Neuronal stem cell (in vitro differentiated cells): Measurements from ENCODE around the gene CACNA2D4.

Source experiments
- DNase-seq: peaks from one replicate; pipeline ENCODE4 v3.0.0-alpha.2; 2013; ENCODE audit warnings: low spot score
- H2AFZ ChIP-seq: one replicate; pipeline ENCODE4 v1.6.1; 2013; ENCODE audit warnings: mild to moderate bottlenecking, low read length, inconsistent platforms
- H2AK5ac ChIP-seq: 2 replicates; pipeline ENCODE4 v1.6.1; 2013; ENCODE audit warnings: low read depth, mild to moderate bottlenecking, inconsistent platforms, low read length, moderate library complexity, mixed read lengths
- H2BK120ac ChIP-seq: 2 replicates; pipeline ENCODE4 v1.6.1; 2013; ENCODE audit warnings: low read depth, mild to moderate bottlenecking, inconsistent platforms, low read length, moderate library complexity, mixed read lengths
- H2BK12ac ChIP-seq: one replicate; pipeline ENCODE4 v1.6.1; 2013; ENCODE audit warnings: low read length, inconsistent platforms
- H2BK15ac ChIP-seq: 2 replicates; pipeline ENCODE4 v1.6.1; 2013; ENCODE audit warnings: mild to moderate bottlenecking, low read length, inconsistent platforms, mixed read lengths
- H2BK5ac ChIP-seq: one replicate; pipeline ENCODE4 v1.6.1; 2013; ENCODE audit warnings: inconsistent platforms, mild to moderate bottlenecking, low read length, moderate library complexity
- H3K14ac ChIP-seq: one replicate; pipeline ENCODE4 v1.6.1; 2013; ENCODE audit warnings: low read length, inconsistent platforms
- H3K18ac ChIP-seq: 2 replicates; pipeline ENCODE4 v1.6.1; 2013; ENCODE audit warnings: low read length, inconsistent platforms
- H3K23ac ChIP-seq: 2 replicates; pipeline ENCODE4 v1.6.1; 2013; ENCODE audit warnings: low read depth, mild to moderate bottlenecking, mixed read lengths, low read length, inconsistent platforms; ENCODE audit not compliant: poor library complexity
- H3K27ac ChIP-seq: replicated peaks from 3 replicates; pipeline ENCODE4 v1.5.1; 2013; ENCODE audit warnings: low read length, inconsistent platforms
- H3K27me3 ChIP-seq, 3 experiments: 2 replicates each; pipeline ENCODE4 v1.6.1; 2013; ENCODE audit warnings: low read length in 3 of 3, mild to moderate bottlenecking in 2 of 3, inconsistent platforms in 1 of 3, low read depth in 1 of 3, mixed read lengths in 1 of 3, moderate library complexity in 1 of 3; ENCODE audit not compliant: control insufficient read depth in 3 of 3, insufficient read depth in 3 of 3
- H3K36me3 ChIP-seq, 2 donors: replicated peaks in 1 of 2; 2 replicates each; pipeline ENCODE4 v1.6.1; 2013; ENCODE audit warnings: low read length in 2 of 2; ENCODE audit not compliant: control insufficient read depth in 2 of 2, insufficient read depth in 2 of 2
- H3K4ac ChIP-seq: 2 replicates; pipeline ENCODE4 v1.6.1; 2013; ENCODE audit warnings: inconsistent platforms, mild to moderate bottlenecking, low read length, moderate library complexity
- H3K4me1 ChIP-seq, 2 donors: 1 replicate in 1 of 2; 2 replicates in 1 of 2; pipeline ENCODE4 v1.6.1; 2013; ENCODE audit warnings: low read length in 2 of 2, low read depth in 1 of 2; ENCODE audit not compliant: control insufficient read depth in 2 of 2, insufficient read depth in 1 of 2
- H3K4me2 ChIP-seq: one replicate; pipeline ENCODE4 v1.6.1; 2013; ENCODE audit warnings: mild to moderate bottlenecking, low read length, inconsistent platforms; ENCODE audit not compliant: insufficient read depth, poor library complexity, severe bottlenecking
- H3K4me3 ChIP-seq, 2 donors: 2 replicates each; pipeline ENCODE4 v1.5.1; 2013; ENCODE audit warnings: low read length in 2 of 2, mild to moderate bottlenecking in 2 of 2, inconsistent platforms in 1 of 2, moderate library complexity in 1 of 2
- H3K79me1 ChIP-seq: one replicate; pipeline ENCODE4 v1.6.1; 2013; ENCODE audit warnings: low read depth, mild to moderate bottlenecking, inconsistent platforms, low read length, moderate library complexity
- H3K9ac ChIP-seq: one replicate; pipeline ENCODE4 v1.6.1; 2013; ENCODE audit warnings: mild to moderate bottlenecking, low read depth, low read length, inconsistent platforms; ENCODE audit not compliant: poor library complexity
- H3K9me3 ChIP-seq, 2 donors: replicated peaks in 1 of 2; 2 replicates each; pipeline versions ENCODE3 to v1.6.1; 2013; ENCODE audit warnings: low read length in 2 of 2, mild to moderate bottlenecking in 2 of 2, inconsistent platforms in 1 of 2, low read depth in 1 of 2, mixed read lengths in 1 of 2, moderate library complexity in 1 of 2; ENCODE audit not compliant: control insufficient read depth in 2 of 2, insufficient read depth in 1 of 2
- H4K8ac ChIP-seq: one replicate; pipeline ENCODE4 v1.6.1; 2013; ENCODE audit warnings: low read depth, mild to moderate bottlenecking, inconsistent platforms, low read length, moderate library complexity
- H4K91ac ChIP-seq: one replicate; pipeline ENCODE4 v1.6.1; 2013; ENCODE audit warnings: low read length, low read depth, mild to moderate bottlenecking, inconsistent platforms; ENCODE audit not compliant: poor library complexity
- WGBS, 2 donors: extraction: QIAGEN DNeasy Blood & Tissue Kit; methylation state at CpG; one replicate each; pipeline ENCODE4 v1.1.7; 2013; ENCODE audit warnings: missing lambda C conversion rate in 2 of 2, mixed read lengths in 1 of 2; ENCODE audit not compliant: insufficient read length in 2 of 2, insufficient replicate concordance in 1 of 2; ENCODE audit errors: extremely low coverage in 2 of 2; 5-methylcytosine and 5-hydroxymethylcytosine counted together

Gene CACNA2D4

DNA sequence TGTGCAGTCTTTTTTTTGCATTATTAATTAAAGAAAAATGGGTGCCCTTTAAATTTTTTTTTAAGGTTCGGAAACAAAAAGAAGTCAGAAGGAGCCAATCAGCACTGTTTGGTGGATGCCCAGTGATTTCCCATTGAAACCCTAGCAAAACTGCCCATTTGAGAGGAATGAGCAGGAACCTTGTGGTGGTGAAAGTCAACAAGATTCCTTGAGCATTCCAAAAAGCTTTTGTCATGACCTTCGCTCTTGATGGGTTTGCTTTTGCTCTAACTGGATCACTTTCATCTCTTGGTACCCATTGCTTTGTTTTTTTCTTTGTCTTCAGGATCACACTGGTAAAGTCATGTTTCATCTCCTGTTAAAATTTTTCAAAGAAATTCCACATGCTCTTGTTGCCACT lies 173.5 kb downstream of the CACNA2D4 start:
- Histone ChIP-seq H3K18ac (no peak overlapping the region), H3K14ac (no peak overlapping the region), H2AK5ac (no peak overlapping the region), H3K4me1 (peaks cover 0 to 3% of the 10 kb centered on the region in 2 donors), H3K9ac (no peak overlapping the region), H3K4me2 (no peak overlapping the region), H2AFZ (no peak overlapping the region), H4K8ac (no peak overlapping the region), H3K27me3 (no peaks in the 10 kb centered on the region), H2BK12ac (no peak overlapping the region), H2BK15ac (no peak overlapping the region), H2BK120ac (no peak overlapping the region), H2BK5ac (no peak overlapping the region), H3K36me3 (no peaks in the 10 kb centered on the region), H3K79me1 (peaks cover 1% of the 10 kb centered on the region), H3K9me3 (peaks cover 2 to 16% of the 10 kb centered on the region in 2 donors), H3K27ac (no peak overlapping the region), H3K23ac (no peak overlapping the region), H3K4me3 (no peak overlapping the region), H3K4ac (no peak overlapping the region), H4K91ac (no peak overlapping the region)
- no CpG with 5 or more reads among the region's 2 CpGs for WGBS, 2 donors
- DNase-seq, result no peak
